ENCODE results near the gene ZNF831.

ZNF831 gene

DNA sequence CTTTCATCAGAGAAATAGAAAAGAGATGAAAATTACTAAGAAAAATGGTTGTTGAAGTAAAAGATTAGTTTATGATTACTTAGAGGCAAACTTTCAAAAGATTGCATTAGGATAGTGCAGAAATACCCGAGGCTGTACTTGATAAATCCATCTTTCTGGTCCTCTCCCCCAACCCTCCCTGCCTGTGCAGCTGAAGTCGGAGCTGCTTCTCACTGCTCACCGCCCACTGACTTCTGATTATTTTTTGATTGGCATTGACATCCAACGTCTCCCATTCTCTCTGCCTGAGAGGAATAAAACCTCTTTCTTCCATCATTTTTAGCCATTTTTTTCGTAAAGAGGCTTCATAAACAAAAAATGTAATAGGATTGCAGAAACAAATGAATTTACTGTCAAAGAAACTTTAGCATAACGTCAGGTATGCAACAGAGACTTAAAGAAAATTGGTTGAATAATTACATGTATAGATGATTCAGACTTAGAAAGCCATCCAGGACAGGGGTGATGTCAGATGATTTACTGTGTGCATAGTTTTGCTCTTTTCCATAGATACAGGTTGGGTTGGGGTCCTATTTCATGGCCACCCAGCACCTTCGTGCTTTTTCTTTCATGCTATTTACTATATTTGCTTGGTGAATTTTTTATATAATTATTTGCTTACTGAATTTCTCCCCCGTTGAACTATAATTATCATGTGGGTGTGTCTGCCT is 83.2 kb downstream of the ZNF831 start:
- no peak for DNase-seq
- Histone ChIP-seq H3K27me3 (replicated peaks) (no peaks in the 10 kb centered on the region), H3K4me3 (ENCODE audit: low read depth, low read length) (no peak overlapping the region), H3K27ac (no peak overlapping the region), H3K36me3 (replicated peaks) (no peaks in the 10 kb centered on the region)
- TF ChIP-seq, protein P1, sequence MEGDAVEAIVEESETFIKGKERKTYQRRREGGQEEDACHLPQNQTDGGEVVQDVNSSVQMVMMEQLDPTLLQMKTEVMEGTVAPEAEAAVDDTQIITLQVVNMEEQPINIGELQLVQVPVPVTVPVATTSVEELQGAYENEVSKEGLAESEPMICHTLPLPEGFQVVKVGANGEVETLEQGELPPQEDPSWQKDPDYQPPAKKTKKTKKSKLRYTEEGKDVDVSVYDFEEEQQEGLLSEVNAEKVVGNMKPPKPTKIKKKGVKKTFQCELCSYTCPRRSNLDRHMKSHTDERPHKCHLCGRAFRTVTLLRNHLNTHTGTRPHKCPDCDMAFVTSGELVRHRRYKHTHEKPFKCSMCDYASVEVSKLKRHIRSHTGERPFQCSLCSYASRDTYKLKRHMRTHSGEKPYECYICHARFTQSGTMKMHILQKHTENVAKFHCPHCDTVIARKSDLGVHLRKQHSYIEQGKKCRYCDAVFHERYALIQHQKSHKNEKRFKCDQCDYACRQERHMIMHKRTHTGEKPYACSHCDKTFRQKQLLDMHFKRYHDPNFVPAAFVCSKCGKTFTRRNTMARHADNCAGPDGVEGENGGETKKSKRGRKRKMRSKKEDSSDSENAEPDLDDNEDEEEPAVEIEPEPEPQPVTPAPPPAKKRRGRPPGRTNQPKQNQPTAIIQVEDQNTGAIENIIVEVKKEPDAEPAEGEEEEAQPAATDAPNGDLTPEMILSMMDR (IDR thresholded peaks at IDR 0.05; ENCODE audit: low read depth, low read length, missing control alignments) = no peak
- in situ Hi-C loops (cut with HindIII; ENCODE audit: low pct_ligation_motif_present, low sequenced_read_pairs) = no loop called here

DNA sequence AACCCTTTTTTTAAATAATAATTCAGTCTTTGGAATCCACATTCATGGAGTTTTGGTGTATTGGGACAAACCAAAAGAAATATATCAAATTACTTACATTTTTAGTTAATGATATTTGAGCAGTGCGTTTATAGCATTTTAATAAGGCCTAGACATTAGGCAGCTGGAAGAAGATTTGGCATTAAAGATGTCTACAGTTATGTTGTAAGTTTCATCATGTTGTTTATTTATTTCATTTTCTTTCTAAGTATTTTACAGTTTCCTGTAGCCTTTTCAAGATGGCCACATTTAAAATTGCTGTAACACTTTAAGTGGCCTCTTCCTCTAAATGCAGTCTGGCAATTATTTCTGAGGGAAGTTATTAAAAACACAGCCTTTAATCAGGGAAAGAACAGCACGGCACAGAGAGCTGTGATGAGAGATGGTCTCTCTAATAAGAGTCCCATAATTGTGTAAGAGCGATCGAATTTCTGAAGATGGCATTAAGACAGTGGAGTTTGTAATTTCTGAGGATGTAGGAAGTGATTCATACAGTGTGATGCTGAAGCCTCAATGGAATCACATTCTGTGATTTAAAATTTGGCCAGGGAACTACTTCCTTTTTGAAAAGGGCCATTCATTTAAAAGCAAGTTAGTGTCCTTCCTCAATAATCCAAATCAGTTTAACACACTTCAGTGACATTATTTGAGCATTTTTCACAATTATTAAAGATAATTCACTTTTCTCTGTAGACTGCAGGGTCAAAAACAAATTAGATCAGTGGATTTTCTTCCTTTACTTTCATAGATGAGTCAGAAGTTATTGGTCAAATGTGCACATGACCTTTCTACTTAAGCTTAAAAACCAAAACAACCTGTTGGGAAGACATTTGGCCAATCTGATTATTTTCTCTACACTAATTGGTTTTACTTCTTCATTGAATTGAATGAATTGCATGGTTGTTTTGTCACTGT is 84.4 kb downstream of the ZNF831 start:
- in situ Hi-C loops (cut with HindIII; ENCODE audit: low pct_ligation_motif_present, low sequenced_read_pairs) = no loop called here
- no peak for DNase-seq
- Histone ChIP-seq H3K36me3 (replicated peaks) (no peaks in the 10 kb centered on the region), H3K4me3 (ENCODE audit: low read depth, low read length) (no peak overlapping the region), H3K27ac (no peak overlapping the region), H3K27me3 (replicated peaks) (no peaks in the 10 kb centered on the region)
- TF ChIP-seq, protein P1 (IDR thresholded peaks at IDR 0.05; ENCODE audit: low read depth, low read length, missing control alignments) = no peak

DNA sequence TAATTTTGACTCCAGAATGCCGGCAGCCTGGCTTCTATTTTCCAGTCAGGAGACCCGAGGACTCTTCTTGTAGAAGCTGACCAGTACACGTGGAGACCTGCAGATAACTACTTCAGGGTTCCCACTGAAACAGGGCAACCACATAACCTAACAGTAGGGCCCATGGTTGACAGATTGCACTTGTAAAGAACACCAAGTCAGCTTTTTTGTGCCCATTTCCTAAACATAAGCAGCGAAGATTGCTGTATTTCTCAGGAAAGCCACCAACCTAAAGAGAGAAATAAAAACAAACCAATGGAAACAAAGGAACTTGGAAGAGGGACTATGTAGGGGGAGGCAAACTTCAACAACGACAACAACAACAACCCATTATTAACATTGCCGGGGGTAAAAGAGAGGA is 86.7 kb downstream of the ZNF831 start:
- no peaks in the 10 kb centered on the region for H3K27me3 ChIP-seq (replicated peaks)
- TF ChIP-seq, protein P1 (IDR thresholded peaks at IDR 0.05; ENCODE audit: low read depth, low read length, missing control alignments) = no peak
- DNase-seq = no peak

DNA sequence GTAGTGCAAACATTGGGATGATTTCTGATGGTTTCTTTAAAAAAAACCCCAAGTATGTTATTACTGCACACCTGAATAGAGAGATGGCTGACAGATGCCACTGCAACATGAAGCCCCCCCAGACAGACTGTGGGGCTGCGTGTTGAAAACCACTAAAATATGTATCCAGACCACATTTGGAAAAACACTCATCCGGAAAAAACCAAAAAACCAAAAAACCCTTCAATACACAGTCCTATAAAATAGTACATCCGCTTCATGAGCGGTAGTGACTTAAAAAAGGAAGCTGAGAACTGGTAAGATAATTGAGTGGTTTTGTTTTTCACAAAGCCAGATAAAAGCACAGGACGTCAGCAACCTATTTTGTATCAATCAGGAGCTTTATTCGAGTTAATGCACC is 89.7 kb downstream of the ZNF831 start:
- Histone ChIP-seq H3K4me3 (ENCODE audit: low read depth, low read length) (no peak overlapping the region), H3K36me3 (replicated peaks) (no peaks in the 10 kb centered on the region), H3K27me3 (replicated peaks) (no peaks in the 10 kb centered on the region), H3K27ac (no peak overlapping the region)
- in situ Hi-C loops (cut with HindIII; ENCODE audit: low pct_ligation_motif_present, low sequenced_read_pairs) = no loop called here
- DNase-seq = no peak
- TF ChIP-seq, protein P1 (IDR thresholded peaks at IDR 0.05; ENCODE audit: low read depth, low read length, missing control alignments) = no peak

More for the DNA sequence above, 86.7 kb downstream of the ZNF831 start:
- H3K36me3 ChIP-seq (replicated peaks) = no peaks in the 10 kb centered on the region
- H3K4me3 ChIP-seq (ENCODE audit: low read depth, low read length) = no peak overlapping the region
- in situ Hi-C loops (cut with HindIII; ENCODE audit: low pct_ligation_motif_present, low sequenced_read_pairs) = no loop called here
- H3K27ac ChIP-seq = no peak overlapping the region

DNA sequence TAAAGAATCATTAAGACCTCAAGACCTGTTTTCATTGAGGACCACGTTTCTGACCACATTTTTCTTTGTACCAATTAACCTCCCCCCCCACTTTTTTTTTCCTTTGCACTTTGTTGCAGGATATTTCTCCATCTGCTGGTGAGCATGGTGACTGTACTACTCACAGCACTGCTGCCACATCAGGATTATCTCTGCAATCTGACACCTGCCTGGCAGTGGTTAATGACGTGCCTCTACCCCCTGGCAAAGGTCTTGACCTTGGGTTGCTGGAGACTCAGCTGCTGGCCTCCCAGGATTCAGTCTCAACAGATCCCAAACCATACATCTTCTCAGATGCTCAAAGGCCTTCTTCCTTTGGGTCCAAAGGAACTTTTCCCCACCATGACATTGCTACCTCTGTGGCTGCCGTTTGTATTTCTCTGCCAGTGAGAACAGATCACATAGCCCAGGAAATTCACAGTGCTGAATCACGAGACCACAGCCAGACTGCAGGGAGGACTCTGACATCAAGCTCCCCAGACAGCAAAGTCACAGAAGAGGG is 90.2 kb downstream of the ZNF831 start:
- Histone ChIP-seq H3K36me3 (replicated peaks) (no peaks in the 10 kb centered on the region), H3K27me3 (replicated peaks) (no peaks in the 10 kb centered on the region), H3K27ac (no peak overlapping the region), H3K4me3 (ENCODE audit: low read depth, low read length) (no peak overlapping the region)
- DNase-seq = no peak
- TF ChIP-seq, protein P1 (IDR thresholded peaks at IDR 0.05; ENCODE audit: low read depth, low read length, missing control alignments) = no peak
- in situ Hi-C loops (cut with HindIII; ENCODE audit: low pct_ligation_motif_present, low sequenced_read_pairs) = no loop called here

Measured in brain microvascular endothelial cell (primary cell).